HL-60 (cell line): Measurements from ENCODE around the gene PLXNA2.

Source experiments
- GABPA ChIP-seq: IDR thresholded peaks from 2 replicates; pipeline ENCODE4 v1.6.1; 2012; ENCODE audit warnings: low read depth
- POLR2AphosphoS5 ChIP-seq: IDR thresholded peaks from 2 replicates; pipeline ENCODE4 v1.6.1; 2012; ENCODE audit warnings: low read depth
- TF ChIP-seq, protein P1 (sequence below): IDR thresholded peaks from one replicate; pipeline ENCODE4 v1.5.1; 2011; ENCODE audit warnings: low read length, control low read depth, inconsistent platforms; ENCODE audit not compliant: insufficient read depth
- TF ChIP-seq, protein P2 (sequence below): IDR thresholded peaks from 2 replicates; pipeline ENCODE4 v1.6.1; 2012; ENCODE audit warnings: low read depth; ENCODE audit not compliant: insufficient replicate concordance

DNA sequence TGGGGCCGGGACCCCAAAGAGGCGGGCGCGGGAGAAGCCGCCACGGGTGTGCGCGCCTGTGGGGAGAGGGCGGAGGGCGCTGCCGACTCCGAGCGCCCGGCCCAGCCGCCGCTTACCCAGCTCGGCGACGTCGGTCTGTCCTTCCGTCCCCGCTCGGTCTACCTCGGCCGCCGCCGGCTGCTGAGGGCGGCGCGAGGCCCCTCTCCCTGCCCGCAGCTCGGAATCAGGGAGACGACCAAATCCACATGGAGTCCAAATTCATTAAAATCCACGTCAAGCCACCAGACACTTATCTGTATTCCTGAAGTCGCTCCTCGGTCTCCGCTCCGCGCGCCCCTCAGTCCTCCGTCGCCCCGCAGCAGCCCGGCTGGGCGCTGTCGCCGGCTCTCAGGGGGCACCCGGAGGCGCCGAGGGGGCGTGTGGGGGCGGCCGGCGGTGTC, 637 bp downstream of the PLXNA2 start:
- TF ChIP-seq, protein P1, sequence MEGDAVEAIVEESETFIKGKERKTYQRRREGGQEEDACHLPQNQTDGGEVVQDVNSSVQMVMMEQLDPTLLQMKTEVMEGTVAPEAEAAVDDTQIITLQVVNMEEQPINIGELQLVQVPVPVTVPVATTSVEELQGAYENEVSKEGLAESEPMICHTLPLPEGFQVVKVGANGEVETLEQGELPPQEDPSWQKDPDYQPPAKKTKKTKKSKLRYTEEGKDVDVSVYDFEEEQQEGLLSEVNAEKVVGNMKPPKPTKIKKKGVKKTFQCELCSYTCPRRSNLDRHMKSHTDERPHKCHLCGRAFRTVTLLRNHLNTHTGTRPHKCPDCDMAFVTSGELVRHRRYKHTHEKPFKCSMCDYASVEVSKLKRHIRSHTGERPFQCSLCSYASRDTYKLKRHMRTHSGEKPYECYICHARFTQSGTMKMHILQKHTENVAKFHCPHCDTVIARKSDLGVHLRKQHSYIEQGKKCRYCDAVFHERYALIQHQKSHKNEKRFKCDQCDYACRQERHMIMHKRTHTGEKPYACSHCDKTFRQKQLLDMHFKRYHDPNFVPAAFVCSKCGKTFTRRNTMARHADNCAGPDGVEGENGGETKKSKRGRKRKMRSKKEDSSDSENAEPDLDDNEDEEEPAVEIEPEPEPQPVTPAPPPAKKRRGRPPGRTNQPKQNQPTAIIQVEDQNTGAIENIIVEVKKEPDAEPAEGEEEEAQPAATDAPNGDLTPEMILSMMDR, result no peak
- TF ChIP-seq POLR2AphosphoS5 (no peak), GABPA (no peak)
- TF ChIP-seq, protein P2, sequence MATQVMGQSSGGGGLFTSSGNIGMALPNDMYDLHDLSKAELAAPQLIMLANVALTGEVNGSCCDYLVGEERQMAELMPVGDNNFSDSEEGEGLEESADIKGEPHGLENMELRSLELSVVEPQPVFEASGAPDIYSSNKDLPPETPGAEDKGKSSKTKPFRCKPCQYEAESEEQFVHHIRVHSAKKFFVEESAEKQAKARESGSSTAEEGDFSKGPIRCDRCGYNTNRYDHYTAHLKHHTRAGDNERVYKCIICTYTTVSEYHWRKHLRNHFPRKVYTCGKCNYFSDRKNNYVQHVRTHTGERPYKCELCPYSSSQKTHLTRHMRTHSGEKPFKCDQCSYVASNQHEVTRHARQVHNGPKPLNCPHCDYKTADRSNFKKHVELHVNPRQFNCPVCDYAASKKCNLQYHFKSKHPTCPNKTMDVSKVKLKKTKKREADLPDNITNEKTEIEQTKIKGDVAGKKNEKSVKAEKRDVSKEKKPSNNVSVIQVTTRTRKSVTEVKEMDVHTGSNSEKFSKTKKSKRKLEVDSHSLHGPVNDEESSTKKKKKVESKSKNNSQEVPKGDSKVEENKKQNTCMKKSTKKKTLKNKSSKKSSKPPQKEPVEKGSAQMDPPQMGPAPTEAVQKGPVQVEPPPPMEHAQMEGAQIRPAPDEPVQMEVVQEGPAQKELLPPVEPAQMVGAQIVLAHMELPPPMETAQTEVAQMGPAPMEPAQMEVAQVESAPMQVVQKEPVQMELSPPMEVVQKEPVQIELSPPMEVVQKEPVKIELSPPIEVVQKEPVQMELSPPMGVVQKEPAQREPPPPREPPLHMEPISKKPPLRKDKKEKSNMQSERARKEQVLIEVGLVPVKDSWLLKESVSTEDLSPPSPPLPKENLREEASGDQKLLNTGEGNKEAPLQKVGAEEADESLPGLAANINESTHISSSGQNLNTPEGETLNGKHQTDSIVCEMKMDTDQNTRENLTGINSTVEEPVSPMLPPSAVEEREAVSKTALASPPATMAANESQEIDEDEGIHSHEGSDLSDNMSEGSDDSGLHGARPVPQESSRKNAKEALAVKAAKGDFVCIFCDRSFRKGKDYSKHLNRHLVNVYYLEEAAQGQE, result no peak
